GM18861 (cell line): ENCODE results near the gene CDK18.
"Not testable (repeated sequence)": the region's sequence is repeated elsewhere in the genome, so short reads cannot be mapped to it uniquely, and the experiment has no call there.

ENCODE experiments used
- ATAC-seq: cut with Tn5 transposase; IDR thresholded peaks from one replicate; pipeline ENCODE4 v1.9.1; 2021; ENCODE audit not compliant: unreplicated experiment

The CDK18 gene

DNA sequence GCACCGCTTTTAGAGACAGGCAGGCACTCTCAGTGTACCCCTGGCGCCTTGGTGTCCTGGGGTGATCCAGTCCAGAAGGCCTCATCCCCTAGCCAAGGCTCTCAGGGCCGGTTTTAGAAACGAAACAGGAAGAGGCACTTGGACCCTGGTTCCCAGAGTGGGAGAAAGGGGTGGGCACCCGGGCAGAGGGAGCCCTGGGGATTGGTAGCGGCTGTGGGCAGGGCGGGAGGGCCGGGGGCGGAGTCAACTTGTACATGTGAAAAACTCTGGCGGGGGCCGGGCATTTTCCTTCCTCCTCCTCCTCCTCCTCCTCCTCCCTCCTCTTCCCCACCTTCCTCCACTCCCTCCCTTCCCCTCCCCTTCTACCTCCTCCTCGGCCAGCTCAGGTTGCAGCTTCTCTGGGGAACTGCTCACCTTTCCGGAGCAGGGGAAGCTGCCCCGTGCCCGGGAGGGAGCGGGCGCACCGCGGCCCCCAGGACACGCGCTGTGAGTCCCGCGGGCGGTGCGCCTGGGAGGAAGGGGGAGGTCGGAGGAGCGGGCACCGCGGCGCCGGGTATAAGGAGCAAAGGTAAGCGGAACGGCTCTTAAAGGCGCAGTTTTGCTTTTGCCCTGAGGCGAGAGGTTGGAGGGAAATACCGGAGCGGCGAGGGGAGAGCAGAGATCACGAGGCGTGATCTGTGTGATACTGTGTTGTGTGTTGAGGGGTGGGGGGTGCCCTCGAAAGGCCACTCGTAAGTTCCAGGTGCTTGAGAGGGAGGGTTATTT is at the start of gene CDK18:
TSS of gene CDK18 (plus strand) at position 359 of the 765 bp plus-strand sequence. CDS start 18,499 bp downstream, outside the sequence.
- no peak for ATAC-seq

- ATAC-seq, result no peak
Measured at GRCh38 chr1:205454903-205455335, 49.5 kb upstream of the CDK18 start.

GRCh38 chr1:205455581-205456382 is 48.7 kb upstream of the CDK18 start, which contains the start of gene BLACAT1:
BLACAT1 (minus strand) TSS chr1:205456045.
- no peak for ATAC-seq

DNA sequence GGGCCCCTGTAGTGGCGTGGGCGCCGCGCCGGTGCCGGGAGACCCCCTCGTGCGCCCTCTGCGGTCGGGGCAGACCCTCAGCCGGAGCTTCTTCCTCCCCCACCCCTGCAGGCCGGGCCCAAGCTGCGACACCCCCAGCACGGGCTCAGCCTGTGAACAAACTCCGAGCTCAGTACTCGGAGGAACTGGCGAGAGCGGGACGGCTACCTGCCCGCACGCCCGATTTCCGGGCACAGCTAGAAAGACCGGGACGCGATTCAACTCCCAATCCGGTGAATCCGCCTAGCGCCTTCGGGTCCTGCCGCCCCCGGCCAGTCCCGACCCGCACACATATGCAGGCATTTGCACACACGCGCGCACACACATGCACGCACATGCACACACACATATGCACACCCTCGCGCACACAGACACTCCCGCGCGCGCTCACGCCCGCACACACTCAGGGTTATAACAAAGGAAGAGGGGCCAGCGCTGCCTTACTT is 48.0 kb upstream of the CDK18 start:
- ATAC-seq, result no peak

DNA sequence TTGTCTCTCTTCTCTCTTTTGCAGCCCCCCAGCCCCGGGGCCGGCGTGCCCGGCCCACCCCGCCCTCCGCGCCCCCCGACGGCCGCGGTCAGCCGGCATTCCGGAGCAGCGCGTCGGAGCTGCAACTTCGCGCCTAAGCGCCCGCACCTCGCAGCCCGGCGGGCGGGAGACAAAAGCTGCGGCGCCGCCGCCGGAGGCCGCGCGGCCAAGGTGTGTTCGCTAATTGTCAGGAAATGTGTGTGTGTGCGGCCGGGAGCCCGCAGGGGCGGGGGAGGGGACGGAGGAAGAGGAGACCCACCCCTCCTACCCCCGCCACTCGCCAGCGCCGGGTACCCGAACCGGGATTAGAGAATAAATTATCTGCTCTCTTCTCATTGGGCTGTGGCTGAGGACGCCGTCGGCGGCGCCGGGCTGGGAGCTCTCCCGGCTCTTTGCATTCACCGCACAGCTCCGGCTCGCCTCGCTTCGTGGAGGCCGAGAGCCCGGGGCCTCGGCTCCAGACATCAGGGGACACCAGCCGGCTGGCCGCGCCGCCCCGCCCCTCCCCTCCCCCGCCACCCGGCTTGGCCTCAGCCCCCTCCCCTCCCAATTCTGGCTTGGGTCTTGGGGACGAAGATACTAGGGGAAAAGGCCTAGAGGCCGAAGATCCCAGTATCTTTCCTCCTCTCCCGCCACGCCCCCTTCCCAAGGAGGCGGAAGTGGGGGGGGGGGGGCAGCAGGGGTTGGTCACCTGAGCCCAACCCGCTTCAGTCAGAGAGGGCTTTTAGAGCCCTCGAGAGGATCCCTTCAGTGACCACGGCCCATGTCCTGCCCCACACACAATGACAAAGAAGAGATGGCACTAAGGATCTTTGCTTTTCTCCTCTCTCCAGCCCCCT is 47.4 kb upstream of the CDK18 start:
- ATAC-seq, result no peak

DNA sequence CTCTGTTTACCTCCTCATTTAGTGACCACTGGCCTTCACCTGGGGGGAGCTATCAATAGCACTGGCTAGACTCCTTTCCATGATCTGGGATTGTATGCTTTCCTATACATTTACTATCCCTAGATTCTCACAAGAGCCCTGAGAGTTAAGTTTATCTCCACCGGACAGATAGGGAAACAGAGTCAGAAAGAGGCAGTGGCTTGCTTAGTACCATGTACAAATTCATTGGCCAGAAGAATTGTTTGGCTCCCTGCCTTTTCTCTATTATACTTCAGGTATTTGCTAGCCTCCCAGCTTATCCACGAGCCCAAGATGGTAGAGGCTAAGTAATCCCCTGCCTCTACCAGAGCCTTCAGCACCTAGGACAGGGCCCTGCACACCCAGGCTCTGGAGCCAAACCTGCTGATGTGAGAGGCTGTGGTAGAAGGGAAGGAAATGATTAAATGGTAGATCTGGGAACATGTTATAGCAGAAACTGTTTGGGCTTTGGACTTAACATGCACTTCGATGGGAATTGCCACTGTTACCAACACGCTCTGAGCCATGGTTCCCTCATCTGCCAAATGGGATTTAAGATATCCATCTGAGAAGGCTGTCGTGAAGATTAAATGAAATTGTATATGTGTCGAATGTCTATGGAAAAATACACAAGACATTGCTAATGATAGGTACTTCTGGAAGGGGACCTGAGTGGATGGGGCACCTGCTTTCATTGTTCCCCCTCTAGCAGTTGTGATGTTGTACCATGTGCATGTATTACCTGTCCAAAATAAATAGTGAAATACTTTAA is 45.5 kb upstream of the CDK18 start:
- no peak for ATAC-seq

GRCh38 chr1:205465392-205465791 is 39.1 kb upstream of the CDK18 start:
- no peak for ATAC-seq

- ATAC-seq, result no peak
Measured at GRCh38 chr1:205466595-205467220, 37.8 kb upstream of the CDK18 start.

DNA sequence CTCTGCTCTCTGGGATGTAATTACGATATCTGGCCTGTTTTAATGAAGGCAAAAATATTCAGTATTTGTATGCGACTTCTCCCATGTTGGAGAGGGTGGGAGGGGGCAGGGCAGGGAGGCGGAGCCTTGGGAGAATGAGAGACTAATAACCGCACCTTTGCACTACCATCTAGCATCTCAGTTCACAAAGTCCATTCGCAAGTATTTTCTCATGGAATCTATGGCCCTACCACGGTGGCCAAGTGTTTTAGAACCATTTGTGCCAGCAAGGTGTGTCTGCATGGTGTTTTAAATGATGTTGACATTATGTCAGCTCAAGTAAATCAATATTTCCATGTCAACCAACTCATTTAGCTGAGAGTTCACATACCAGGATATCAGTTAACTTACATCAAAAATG is 34.3 kb upstream of the CDK18 start:
- ATAC-seq, result no peak

GRCh38 chr1:205472737-205473441 is 31.6 kb upstream of the CDK18 start:
- no peak for ATAC-seq

GRCh38 chr1:205473475-205473874 is 31.0 kb upstream of the CDK18 start:
- no peak for ATAC-seq

GRCh38 chr1:205473966-205474365 is 30.5 kb upstream of the CDK18 start:
- no peak for ATAC-seq

DNA sequence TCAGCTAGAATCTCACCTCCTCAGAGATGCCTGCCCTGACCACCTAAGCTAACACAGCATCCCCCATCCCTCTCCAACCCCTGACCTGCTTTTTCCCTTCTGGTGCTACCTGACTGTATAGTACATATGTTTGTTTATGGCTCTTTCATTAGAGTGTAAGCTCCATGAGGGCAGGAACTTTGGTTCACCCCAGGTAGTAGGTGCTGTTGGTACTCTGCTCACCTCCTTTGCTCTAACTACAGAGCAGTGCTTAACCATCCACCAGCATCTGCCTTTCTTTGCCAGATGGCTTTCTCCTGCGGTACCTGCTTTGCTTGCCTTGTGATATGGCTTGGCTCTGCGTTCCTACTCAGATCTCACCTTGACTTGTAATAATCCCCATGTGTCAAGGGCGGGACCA is 29.9 kb upstream of the CDK18 start:
- no peak for ATAC-seq

DNA sequence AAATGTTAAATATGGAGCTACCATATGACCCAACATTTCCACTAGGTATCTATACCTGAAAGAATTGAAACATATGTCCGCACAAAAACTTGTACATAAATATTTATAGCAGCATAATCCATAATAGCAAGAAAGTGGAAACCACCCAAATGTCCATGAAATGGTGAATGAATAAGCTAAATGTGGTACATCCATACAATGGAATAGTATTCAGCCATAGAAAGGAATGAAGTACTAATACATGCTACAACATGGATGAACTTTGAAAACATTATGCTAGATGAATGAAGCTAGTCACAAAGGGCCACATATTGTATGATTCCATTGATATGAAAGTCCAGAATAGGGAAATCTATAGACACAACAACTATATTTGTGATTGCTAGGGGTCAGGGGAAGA is 28.6 kb upstream of the CDK18 start:
- no peak for ATAC-seq

GRCh38 chr1:205476648-205477047 is 27.8 kb upstream of the CDK18 start:
- no peak for ATAC-seq

DNA sequence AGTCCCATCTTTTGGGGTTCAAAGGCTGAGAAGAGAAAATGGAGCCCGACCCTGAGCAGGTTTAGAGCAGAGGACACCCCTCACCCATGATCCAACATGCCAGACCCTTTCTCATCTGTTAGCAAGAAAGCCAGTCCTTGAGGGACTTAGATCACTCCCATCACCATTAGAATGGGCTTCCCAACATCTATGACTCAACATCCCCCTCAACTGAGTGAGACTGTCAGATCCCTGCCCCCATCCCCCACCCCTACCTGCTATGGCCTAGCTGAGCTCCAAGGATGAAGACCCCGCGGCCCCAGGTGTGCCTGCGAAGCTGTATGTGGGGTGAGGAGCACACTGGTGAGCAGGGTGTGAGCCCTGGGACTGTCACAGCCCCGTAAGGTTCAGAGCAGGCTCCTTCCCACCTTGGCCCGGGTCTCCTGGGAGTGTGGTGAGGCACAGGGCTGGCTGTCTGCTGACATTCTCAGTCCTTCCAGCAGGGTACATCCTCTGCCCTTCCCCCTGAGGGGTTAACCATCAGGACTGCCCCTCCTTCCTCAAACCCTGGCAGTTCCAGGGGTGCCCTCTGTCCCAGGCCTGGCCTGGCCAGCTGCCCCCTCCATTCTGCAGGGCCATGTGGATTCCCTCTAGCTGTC is 27.2 kb upstream of the CDK18 start:
- ATAC-seq, result no peak

GRCh38 chr1:205477759-205478247 is 26.7 kb upstream of the CDK18 start:
- no peak for ATAC-seq

- ATAC-seq, result not testable (repeated sequence)
Measured at GRCh38 chr1:205478985-205479384, 25.5 kb upstream of the CDK18 start.
